ENCODE data around the gene SHBG.

DNA sequence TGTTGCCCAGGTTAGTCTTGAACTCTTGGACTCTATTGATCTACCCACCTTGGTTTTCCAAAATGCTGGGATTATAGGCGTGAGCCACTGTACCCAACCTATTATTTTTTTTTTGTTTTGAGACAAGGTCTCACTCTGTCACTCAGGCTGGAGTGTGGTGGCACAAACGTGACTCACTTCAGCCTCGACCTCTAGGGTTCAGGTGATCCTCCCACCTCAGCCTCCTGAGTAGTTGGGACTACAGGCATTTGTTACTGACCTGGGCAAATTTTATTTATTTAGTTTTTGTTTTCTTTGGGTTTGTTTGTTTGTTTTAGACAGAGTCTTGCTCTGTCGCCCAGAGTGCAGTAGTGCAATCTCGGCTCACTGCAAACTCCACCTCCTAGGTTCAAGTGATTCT is 6.3 kb upstream of the SHBG start:
- TF ChIP-seq ZFX (IDR thresholded peaks at IDR 0.05) = no peak
- TF ChIP-seq, protein P1, sequence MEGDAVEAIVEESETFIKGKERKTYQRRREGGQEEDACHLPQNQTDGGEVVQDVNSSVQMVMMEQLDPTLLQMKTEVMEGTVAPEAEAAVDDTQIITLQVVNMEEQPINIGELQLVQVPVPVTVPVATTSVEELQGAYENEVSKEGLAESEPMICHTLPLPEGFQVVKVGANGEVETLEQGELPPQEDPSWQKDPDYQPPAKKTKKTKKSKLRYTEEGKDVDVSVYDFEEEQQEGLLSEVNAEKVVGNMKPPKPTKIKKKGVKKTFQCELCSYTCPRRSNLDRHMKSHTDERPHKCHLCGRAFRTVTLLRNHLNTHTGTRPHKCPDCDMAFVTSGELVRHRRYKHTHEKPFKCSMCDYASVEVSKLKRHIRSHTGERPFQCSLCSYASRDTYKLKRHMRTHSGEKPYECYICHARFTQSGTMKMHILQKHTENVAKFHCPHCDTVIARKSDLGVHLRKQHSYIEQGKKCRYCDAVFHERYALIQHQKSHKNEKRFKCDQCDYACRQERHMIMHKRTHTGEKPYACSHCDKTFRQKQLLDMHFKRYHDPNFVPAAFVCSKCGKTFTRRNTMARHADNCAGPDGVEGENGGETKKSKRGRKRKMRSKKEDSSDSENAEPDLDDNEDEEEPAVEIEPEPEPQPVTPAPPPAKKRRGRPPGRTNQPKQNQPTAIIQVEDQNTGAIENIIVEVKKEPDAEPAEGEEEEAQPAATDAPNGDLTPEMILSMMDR (IDR thresholded peaks at IDR 0.05 in 2 of 3, conservative IDR thresholded peaks at IDR 0.05 in 1 of 3; ENCODE audit: borderline replicate concordance in 1 of 3, insufficient read depth in 1 of 3, low read depth in 2 of 3, low read length in 2 of 3) = no peak
- no peak for TF ChIP-seq EZH2phosphoT487 (IDR thresholded peaks at IDR 0.05; ENCODE audit: borderline replicate concordance)
- TF ChIP-seq CBX3 (IDR thresholded peaks at IDR 0.05; ENCODE audit: low read depth) = no peak
